Neural progenitor cell (in vitro differentiated cells): ENCODE results near the gene ZBTB49. TPM values are rescaled to one million over a fixed set of nuclear protein-coding genes. Genes with fewer than 3 reads are reported as not detected.

Experiments
- DNase-seq: peaks from one replicate; pipeline ENCODE4 v3.0.0-alpha.2; 2016; ENCODE audit warnings: low spot score
- H2AFZ ChIP-seq: fragments of 200-600 bp; sonication (generic); replicated peaks from 2 replicates; pipeline ENCODE4 v1.6.1; 2016; ENCODE audit warnings: antibody characterized with exemption
- H3F3A ChIP-seq: fragments of 200-600 bp; sonication (generic); 2 replicates; pipeline ENCODE4 v1.6.1; 2016; ENCODE audit warnings: antibody characterized with exemption, low read depth
- H3K27ac ChIP-seq: fragments of 200-600 bp; sonication (generic); 2 replicates; pipeline ENCODE4 v1.5.1; 2016; ENCODE audit warnings: mild to moderate bottlenecking
- H3K27me3 ChIP-seq: fragments of 200-600 bp; sonication (generic); 2 replicates; pipeline ENCODE4 v1.6.1; 2016; ENCODE audit warnings: mild to moderate bottlenecking, moderate library complexity
- H3K36me3 ChIP-seq: fragments of 200-600 bp; sonication (generic); 2 replicates; pipeline ENCODE4 v1.5.1; 2016
- H3K4me1 ChIP-seq: fragments of 200-600 bp; sonication (generic); 2 replicates; pipeline ENCODE4 v1.6.1; 2016; ENCODE audit warnings: mixed run types
- H3K4me2 ChIP-seq: fragments of 200-600 bp; sonication (generic); 2 replicates; pipeline ENCODE4 v1.6.1; 2016
- H3K4me3 ChIP-seq: fragments of 200-600 bp; sonication (generic); 2 replicates; pipeline ENCODE4 v1.5.1; 2016
- H3K79me2 ChIP-seq: fragments of 200-600 bp; sonication (generic); 2 replicates; pipeline ENCODE4 v1.6.1; 2016; ENCODE audit warnings: low read depth
- H3K9ac ChIP-seq: fragments of 200-600 bp; sonication (generic); 2 replicates; pipeline ENCODE4 v1.6.1; 2016
- H3K9me3 ChIP-seq: fragments of 200-600 bp; sonication (generic); 2 replicates; pipeline ENCODE4 v1.5.1; 2016; ENCODE audit warnings: low read depth
- H4K20me1 ChIP-seq: fragments of 200-600 bp; sonication (generic); 2 replicates; pipeline ENCODE4 v1.6.1; 2016; ENCODE audit warnings: low read depth
- H3K27ac Mint-ChIP-seq: 3 replicates; pipeline ENCODE4 v1.8.0; 2021; ENCODE audit warnings: mixed read lengths
- H3K27me3 Mint-ChIP-seq: 2 replicates; pipeline ENCODE4 v1.8.0; 2022; ENCODE audit warnings: low read depth, mild to moderate bottlenecking, inconsistent platforms, moderate library complexity, mixed read lengths; ENCODE audit not compliant: insufficient read depth
- H3K36me3 Mint-ChIP-seq: 3 replicates; pipeline ENCODE4 v1.8.0; 2021; ENCODE audit warnings: mixed read lengths
- H3K4me1 Mint-ChIP-seq: 3 replicates; pipeline ENCODE4 v1.8.0; 2021; ENCODE audit warnings: mixed read lengths
- H3K4me3 Mint-ChIP-seq: 3 replicates; pipeline ENCODE4 v1.8.0; 2021; ENCODE audit warnings: mild to moderate bottlenecking, moderate library complexity, mixed read lengths
- H3K9me3 Mint-ChIP-seq: 3 replicates; pipeline ENCODE4 v1.8.0; 2020; ENCODE audit warnings: mixed read lengths
- EZH2 ChIP-seq: fragments of 200-600 bp; sonication (generic); IDR thresholded peaks from 2 replicates; pipeline ENCODE4 v1.6.1; 2017; ENCODE audit warnings: antibody characterized with exemption, mild to moderate bottlenecking, moderate library complexity
- EZH2phosphoT487 ChIP-seq: fragments of 200-600 bp; sonication (generic); IDR thresholded peaks from 2 replicates; pipeline ENCODE4 v1.6.1; 2017; ENCODE audit warnings: antibody characterized with exemption
- total RNA-seq: library from RNA; depleted of rRNA; stranded (reverse); fragments of >200 nt; gene quantifications from 2 replicates; pipeline ENCODE4 v1.2.3, GENCODE V29; 2015; ENCODE audit warnings: low replicate concordance
- TF ChIP-seq, protein P1 (sequence below): fragments of 200-600 bp; sonication (generic); IDR thresholded peaks from 2 replicates; pipeline ENCODE4 v1.5.1; 2017; ENCODE audit warnings: antibody characterized with exemption, mild to moderate bottlenecking

The ZBTB49 gene
- total RNA-seq, 1 donor from 2014 or later, result 20.2 TPM

DNA sequence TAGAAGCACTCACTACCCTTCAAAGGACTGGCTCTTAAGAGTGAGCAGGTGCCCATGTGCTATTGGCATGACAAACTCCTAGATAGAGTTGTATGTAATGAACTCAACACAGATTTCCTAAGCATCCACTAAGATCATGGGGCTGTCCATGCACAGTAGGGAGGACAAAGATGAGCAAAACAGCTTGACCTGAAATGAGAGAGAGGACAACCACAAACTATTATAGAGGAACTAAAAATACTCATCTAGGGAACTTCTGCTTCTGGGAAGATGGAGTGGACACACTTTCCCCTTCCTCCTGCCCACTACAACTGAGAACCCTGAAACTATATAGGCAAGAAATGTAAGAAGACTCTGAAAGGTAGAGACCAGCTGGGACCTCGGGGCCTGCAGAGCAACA, 21.3 kb upstream of the ZBTB49 start:
- Histone ChIP-seq H3K36me3 (peaks cover 5% of the 10 kb centered on the region), H3K4me1 (no peaks in the 10 kb centered on the region), H3K4me2 (no peak overlapping the region), H3K9ac (no peak overlapping the region), H3K4me3 (no peak overlapping the region), H3F3A (no peaks in the 10 kb centered on the region), H3K79me2 (no peaks in the 10 kb centered on the region), H2AFZ (no peak overlapping the region), H3K27me3 (no peaks in the 10 kb centered on the region), H4K20me1 (no peaks in the 10 kb centered on the region), H3K9me3 (no peaks in the 10 kb centered on the region), H3K27ac (no peak overlapping the region)
- Mint-ChIP-seq H3K9me3 (no peaks in the 10 kb centered on the region), H3K27ac (no peak overlapping the region), H3K4me1 (no peaks in the 10 kb centered on the region), H3K36me3 (peaks cover 7% of the 10 kb centered on the region), H3K4me3 (no peak overlapping the region), H3K27me3 (peaks cover 2% of the 10 kb centered on the region)
- no peak for DNase-seq
- TF ChIP-seq, protein P1, sequence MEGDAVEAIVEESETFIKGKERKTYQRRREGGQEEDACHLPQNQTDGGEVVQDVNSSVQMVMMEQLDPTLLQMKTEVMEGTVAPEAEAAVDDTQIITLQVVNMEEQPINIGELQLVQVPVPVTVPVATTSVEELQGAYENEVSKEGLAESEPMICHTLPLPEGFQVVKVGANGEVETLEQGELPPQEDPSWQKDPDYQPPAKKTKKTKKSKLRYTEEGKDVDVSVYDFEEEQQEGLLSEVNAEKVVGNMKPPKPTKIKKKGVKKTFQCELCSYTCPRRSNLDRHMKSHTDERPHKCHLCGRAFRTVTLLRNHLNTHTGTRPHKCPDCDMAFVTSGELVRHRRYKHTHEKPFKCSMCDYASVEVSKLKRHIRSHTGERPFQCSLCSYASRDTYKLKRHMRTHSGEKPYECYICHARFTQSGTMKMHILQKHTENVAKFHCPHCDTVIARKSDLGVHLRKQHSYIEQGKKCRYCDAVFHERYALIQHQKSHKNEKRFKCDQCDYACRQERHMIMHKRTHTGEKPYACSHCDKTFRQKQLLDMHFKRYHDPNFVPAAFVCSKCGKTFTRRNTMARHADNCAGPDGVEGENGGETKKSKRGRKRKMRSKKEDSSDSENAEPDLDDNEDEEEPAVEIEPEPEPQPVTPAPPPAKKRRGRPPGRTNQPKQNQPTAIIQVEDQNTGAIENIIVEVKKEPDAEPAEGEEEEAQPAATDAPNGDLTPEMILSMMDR, result no peak
- no peak for TF ChIP-seq EZH2phosphoT487
- TF ChIP-seq EZH2, result no peak

DNA sequence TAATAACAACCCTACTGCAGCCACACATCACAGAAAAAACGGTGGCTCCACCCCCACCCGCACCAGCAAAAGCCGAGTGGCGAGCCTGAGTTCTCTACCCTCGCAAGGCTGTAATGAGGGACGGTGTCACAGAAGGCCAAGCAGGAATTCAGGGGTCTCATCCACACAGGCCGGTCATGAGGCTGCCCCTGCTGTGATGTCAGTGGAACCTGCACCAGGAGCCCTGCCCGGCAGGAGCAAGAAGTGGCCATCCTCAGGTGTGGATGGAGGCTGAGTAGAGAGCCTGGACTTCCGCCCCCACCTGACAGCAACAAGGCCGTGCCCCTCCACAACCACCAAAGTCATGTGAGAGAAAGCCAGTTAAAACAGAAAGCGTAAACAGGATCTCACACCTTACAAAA, 20.7 kb upstream of the ZBTB49 start:
- Histone ChIP-seq H3F3A (no peaks in the 10 kb centered on the region), H3K27ac (no peak overlapping the region), H4K20me1 (no peaks in the 10 kb centered on the region), H3K27me3 (no peaks in the 10 kb centered on the region), H3K9ac (no peak overlapping the region), H3K79me2 (no peaks in the 10 kb centered on the region), H3K4me3 (no peak overlapping the region), H2AFZ (no peak overlapping the region), H3K4me1 (no peaks in the 10 kb centered on the region), H3K36me3 (peaks cover 5% of the 10 kb centered on the region), H3K9me3 (no peaks in the 10 kb centered on the region), H3K4me2 (no peak overlapping the region)
- Mint-ChIP-seq H3K36me3 (peaks cover 7% of the 10 kb centered on the region), H3K4me3 (no peak overlapping the region), H3K4me1 (no peaks in the 10 kb centered on the region), H3K9me3 (no peaks in the 10 kb centered on the region), H3K27ac (no peak overlapping the region), H3K27me3 (peaks cover 2% of the 10 kb centered on the region)
- DNase-seq, result no peak
- TF ChIP-seq EZH2phosphoT487, result no peak
- TF ChIP-seq EZH2, result no peak
- TF ChIP-seq, protein P1, result no peak

DNA sequence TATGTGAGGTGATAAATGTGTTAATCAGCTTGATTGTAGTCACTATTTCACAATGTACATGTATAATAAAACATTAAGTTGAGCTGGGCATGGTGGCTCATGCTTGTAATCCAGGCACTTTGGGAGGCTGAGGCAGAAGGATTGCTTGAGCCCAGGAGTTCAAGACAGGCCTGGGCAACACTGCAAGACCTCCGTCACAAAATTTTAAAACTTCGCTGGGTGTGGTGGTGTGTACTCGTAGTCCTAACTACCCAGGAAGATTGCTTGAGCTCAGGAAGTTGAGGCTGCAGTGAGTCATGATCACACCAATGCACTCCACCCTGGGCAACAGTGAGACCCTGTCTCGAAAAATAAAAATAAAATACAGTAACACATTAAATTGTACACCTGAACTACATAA, 20.2 kb upstream of the ZBTB49 start:
- no peaks in the 10 kb centered on the region for H4K20me1 ChIP-seq
- no peak overlapping the region for H3K9ac ChIP-seq
- Mint-ChIP-seq H3K4me1 (no peaks in the 10 kb centered on the region), H3K36me3 (peaks cover 7% of the 10 kb centered on the region), H3K27ac (no peak overlapping the region), H3K27me3 (peaks cover 2% of the 10 kb centered on the region), H3K9me3 (no peaks in the 10 kb centered on the region), H3K4me3 (no peak overlapping the region)
- H3K79me2 ChIP-seq, result no peaks in the 10 kb centered on the region
- no peak overlapping the region for H3K27ac ChIP-seq
- H3K36me3 ChIP-seq, result peaks cover 5% of the 10 kb centered on the region
- H3K9me3 ChIP-seq, result no peaks in the 10 kb centered on the region
- H3K4me1 ChIP-seq, result no peaks in the 10 kb centered on the region
- no peaks in the 10 kb centered on the region for H3K27me3 ChIP-seq
- no peak for TF ChIP-seq EZH2phosphoT487
- no peaks in the 10 kb centered on the region for H3F3A ChIP-seq
- H3K4me3 ChIP-seq, result no peak overlapping the region
- H2AFZ ChIP-seq, result no peak overlapping the region
- no peak for DNase-seq
- H3K4me2 ChIP-seq, result no peak overlapping the region

DNA sequence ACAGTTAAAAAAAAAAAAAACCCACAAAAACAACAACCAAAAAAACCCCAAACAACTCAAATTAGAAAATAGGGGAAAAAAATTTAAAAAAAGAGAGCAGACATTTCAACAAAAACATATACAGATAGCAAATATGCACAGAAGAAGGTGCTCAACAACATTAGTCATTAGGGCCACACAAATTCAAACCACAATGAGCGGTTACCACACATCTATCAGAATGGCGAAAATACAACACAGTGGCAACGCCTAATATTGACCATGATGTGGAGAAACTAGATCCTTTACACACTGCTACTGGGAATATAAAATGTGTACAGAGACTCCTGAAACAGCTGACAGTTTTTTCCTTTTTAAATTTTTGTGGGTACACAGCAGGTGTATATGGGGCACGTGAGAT, 19.5 kb upstream of the ZBTB49 start:
- Histone ChIP-seq H3K79me2 (no peaks in the 10 kb centered on the region), H3K4me1 (no peaks in the 10 kb centered on the region), H3K9ac (no peak overlapping the region), H3K36me3 (peaks cover 5% of the 10 kb centered on the region), H4K20me1 (no peaks in the 10 kb centered on the region), H3F3A (no peaks in the 10 kb centered on the region), H2AFZ (no peak overlapping the region), H3K4me2 (no peak overlapping the region), H3K9me3 (no peaks in the 10 kb centered on the region), H3K27ac (no peak overlapping the region), H3K27me3 (no peaks in the 10 kb centered on the region), H3K4me3 (no peak overlapping the region)
- no peak for DNase-seq
- Mint-ChIP-seq H3K36me3 (peaks cover 7% of the 10 kb centered on the region), H3K4me3 (no peak overlapping the region), H3K27me3 (peaks cover 2% of the 10 kb centered on the region), H3K4me1 (no peaks in the 10 kb centered on the region), H3K27ac (no peak overlapping the region), H3K9me3 (no peaks in the 10 kb centered on the region)
- no peak for TF ChIP-seq EZH2phosphoT487
- TF ChIP-seq, protein P1, result no peak
- no peak for TF ChIP-seq EZH2
